ENCODE data around the gene GALNT11.
"Not testable (repeated sequence)": the region's sequence is repeated elsewhere in the genome, so short reads cannot be mapped to it uniquely, and the experiment has no call there.

Gene GALNT11

DNA sequence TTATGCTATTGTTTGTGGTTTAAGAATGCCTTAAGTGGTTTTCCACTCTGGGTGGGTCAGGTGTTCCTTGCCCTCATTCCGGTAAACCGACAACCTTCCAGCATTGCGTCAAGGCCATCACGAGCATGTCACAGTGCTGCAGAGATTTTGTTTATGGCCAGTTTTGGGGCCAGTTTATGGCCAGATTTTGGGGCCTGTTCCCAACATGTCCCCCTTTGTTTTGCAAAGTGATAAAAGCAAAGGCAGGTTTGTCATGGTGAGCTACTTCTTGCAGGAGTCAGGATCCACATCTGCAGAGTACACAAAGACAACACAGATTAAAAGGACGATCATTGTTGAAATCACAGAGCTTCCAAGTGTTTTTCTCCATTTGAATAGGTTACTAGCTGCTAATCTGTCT lies 12.9 kb downstream of the GALNT11 start:
- not testable (repeated sequence) for H2BK12ac ChIP-seq (ENCODE audit: low read length in 2 of 2); H2BK15ac ChIP-seq (ENCODE audit: low read depth, poor library complexity, severe bottlenecking); H2AK5ac ChIP-seq (ENCODE audit: low read length, severe bottlenecking); DNase-seq; H3K23ac ChIP-seq (ENCODE audit: low read length in 2 of 2); H4K8ac ChIP-seq (ENCODE audit: low read length); H3K4ac ChIP-seq (ENCODE audit: low read depth in 1 of 2, low read length in 2 of 2); H3K36me3 ChIP-seq (ENCODE audit: control insufficient read depth in 1 of 2, insufficient read depth in 2 of 2, low read depth in 1 of 2, low read length in 2 of 2); H3K4me2 ChIP-seq (ENCODE audit: low read length, poor library complexity, severe bottlenecking); H3K18ac ChIP-seq (ENCODE audit: low read depth in 1 of 2, low read length in 2 of 2); H3K9ac ChIP-seq (ENCODE audit: low read length); H3K14ac ChIP-seq (ENCODE audit: low read length in 2 of 2); H3K27ac ChIP-seq (ENCODE audit: low read length, poor library complexity, severe bottlenecking); H2BK5ac ChIP-seq (ENCODE audit: low read depth, low read length, poor library complexity, severe bottlenecking); H3K4me1 ChIP-seq (ENCODE audit: control insufficient read depth, insufficient read depth, low read depth, low read length); H3K4me3 ChIP-seq (ENCODE audit: insufficient read depth in 1 of 2, low read depth in 1 of 2, low read length in 2 of 2); H2BK120ac ChIP-seq (ENCODE audit: low read depth, low read length); H3K27me3 ChIP-seq (ENCODE audit: control insufficient read depth in 1 of 2, insufficient read depth in 1 of 2, low read length in 2 of 2); H2AFZ ChIP-seq (ENCODE audit: low read depth, low read length); H4K91ac ChIP-seq (ENCODE audit: low read length)
- H3K79me1 ChIP-seq (replicated peaks; ENCODE audit: low read length, poor library complexity, severe bottlenecking): peaks cover 26% of the 10 kb centered on the region
- 99% methylated on average over 5 of the region's 5 CpGs for WGBS
- H3K9me3 ChIP-seq (ENCODE audit: control insufficient read depth, low read length): peaks cover 15% of the 10 kb centered on the region

DNA sequence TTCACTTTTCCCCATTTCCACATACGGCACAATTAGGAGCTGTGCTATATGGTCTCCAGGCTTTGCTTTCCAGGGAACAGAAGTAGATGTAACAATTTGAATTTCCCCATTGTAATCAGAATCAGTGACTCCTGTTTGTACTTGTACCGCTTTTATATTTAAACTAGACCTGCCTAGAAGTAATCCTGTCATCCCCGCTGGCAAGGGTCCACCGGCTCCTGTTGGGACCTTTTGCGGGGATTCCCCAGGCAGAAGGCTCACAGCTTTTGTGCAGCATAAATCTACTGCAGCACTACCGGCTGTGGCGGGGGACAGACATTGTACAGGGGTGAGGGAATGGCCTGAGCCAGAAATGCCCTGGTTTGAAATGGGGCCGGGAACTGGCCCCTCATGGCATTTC lies 17.6 kb downstream of the GALNT11 start:
- H3K79me1 ChIP-seq (replicated peaks; ENCODE audit: low read length, poor library complexity, severe bottlenecking): peaks cover 16% of the 10 kb centered on the region
- not testable (repeated sequence) for H3K9me3 ChIP-seq (ENCODE audit: control insufficient read depth, low read length); H3K4ac ChIP-seq (ENCODE audit: low read depth in 1 of 2, low read length in 2 of 2); H2AFZ ChIP-seq (ENCODE audit: low read depth, low read length); H3K36me3 ChIP-seq (ENCODE audit: control insufficient read depth in 1 of 2, insufficient read depth in 2 of 2, low read depth in 1 of 2, low read length in 2 of 2); H3K18ac ChIP-seq (ENCODE audit: low read depth in 1 of 2, low read length in 2 of 2); H3K14ac ChIP-seq (ENCODE audit: low read length in 2 of 2); DNase-seq; H4K8ac ChIP-seq (ENCODE audit: low read length); H3K27me3 ChIP-seq (ENCODE audit: control insufficient read depth in 1 of 2, insufficient read depth in 1 of 2, low read length in 2 of 2); H2AK5ac ChIP-seq (ENCODE audit: low read length, severe bottlenecking); H3K23ac ChIP-seq (ENCODE audit: low read length in 2 of 2); H3K4me3 ChIP-seq (ENCODE audit: insufficient read depth in 1 of 2, low read depth in 1 of 2, low read length in 2 of 2); H2BK120ac ChIP-seq (ENCODE audit: low read depth, low read length); H3K4me1 ChIP-seq (ENCODE audit: control insufficient read depth, insufficient read depth, low read depth, low read length); H2BK5ac ChIP-seq (ENCODE audit: low read depth, low read length, poor library complexity, severe bottlenecking); H3K27ac ChIP-seq (ENCODE audit: low read length, poor library complexity, severe bottlenecking); H3K9ac ChIP-seq (ENCODE audit: low read length); H3K4me2 ChIP-seq (ENCODE audit: low read length, poor library complexity, severe bottlenecking); H2BK12ac ChIP-seq (ENCODE audit: low read length in 2 of 2); H4K91ac ChIP-seq (ENCODE audit: low read length)
- 96% methylated on average over 5 of the region's 8 CpGs for WGBS
- H2BK15ac ChIP-seq (ENCODE audit: low read depth, poor library complexity, severe bottlenecking): peak overlapping the region; percentile 28

DNA sequence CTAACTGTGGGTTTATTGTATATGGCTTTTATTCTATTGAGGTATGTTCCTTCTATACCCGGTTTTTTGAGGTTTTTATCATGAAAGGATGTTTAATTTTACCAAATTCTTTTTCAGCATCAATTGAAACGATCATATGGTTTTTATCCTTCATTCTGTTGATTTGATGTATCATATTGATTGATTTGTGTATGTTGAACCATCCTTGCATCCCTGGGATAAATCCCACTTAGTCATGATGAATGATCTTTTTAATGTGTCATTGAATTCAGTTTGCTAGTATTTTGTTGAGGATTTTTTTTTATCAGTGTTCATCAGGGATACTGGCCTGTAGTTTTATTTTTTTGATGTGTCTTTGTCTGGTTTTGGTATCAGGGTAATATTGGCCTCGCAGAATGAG lies 19.4 kb downstream of the GALNT11 start:
- not testable (repeated sequence) for H3K4me1 ChIP-seq (ENCODE audit: control insufficient read depth, insufficient read depth, low read depth, low read length); H2BK15ac ChIP-seq (ENCODE audit: low read depth, poor library complexity, severe bottlenecking); H3K14ac ChIP-seq (ENCODE audit: low read length in 2 of 2); H3K27me3 ChIP-seq (ENCODE audit: control insufficient read depth in 1 of 2, insufficient read depth in 1 of 2, low read length in 2 of 2); H3K18ac ChIP-seq (ENCODE audit: low read depth in 1 of 2, low read length in 2 of 2); H2BK5ac ChIP-seq (ENCODE audit: low read depth, low read length, poor library complexity, severe bottlenecking); H4K8ac ChIP-seq (ENCODE audit: low read length); H3K23ac ChIP-seq (ENCODE audit: low read length in 2 of 2); H2BK12ac ChIP-seq (ENCODE audit: low read length in 2 of 2); H3K9ac ChIP-seq (ENCODE audit: low read length); H2AK5ac ChIP-seq (ENCODE audit: low read length, severe bottlenecking); H2BK120ac ChIP-seq (ENCODE audit: low read depth, low read length); H3K9me3 ChIP-seq (ENCODE audit: control insufficient read depth, low read length); H3K36me3 ChIP-seq (ENCODE audit: control insufficient read depth in 1 of 2, insufficient read depth in 2 of 2, low read depth in 1 of 2, low read length in 2 of 2); H3K4ac ChIP-seq (ENCODE audit: low read depth in 1 of 2, low read length in 2 of 2); H3K4me3 ChIP-seq (ENCODE audit: insufficient read depth in 1 of 2, low read depth in 1 of 2, low read length in 2 of 2); H4K91ac ChIP-seq (ENCODE audit: low read length); H3K4me2 ChIP-seq (ENCODE audit: low read length, poor library complexity, severe bottlenecking); H3K27ac ChIP-seq (ENCODE audit: low read length, poor library complexity, severe bottlenecking); H2AFZ ChIP-seq (ENCODE audit: low read depth, low read length); DNase-seq
- WGBS: 97% methylated on average over 1 of the region's 3 CpGs
- peaks cover 17% of the 10 kb centered on the region for H3K79me1 ChIP-seq (replicated peaks; ENCODE audit: low read length, poor library complexity, severe bottlenecking)

DNA sequence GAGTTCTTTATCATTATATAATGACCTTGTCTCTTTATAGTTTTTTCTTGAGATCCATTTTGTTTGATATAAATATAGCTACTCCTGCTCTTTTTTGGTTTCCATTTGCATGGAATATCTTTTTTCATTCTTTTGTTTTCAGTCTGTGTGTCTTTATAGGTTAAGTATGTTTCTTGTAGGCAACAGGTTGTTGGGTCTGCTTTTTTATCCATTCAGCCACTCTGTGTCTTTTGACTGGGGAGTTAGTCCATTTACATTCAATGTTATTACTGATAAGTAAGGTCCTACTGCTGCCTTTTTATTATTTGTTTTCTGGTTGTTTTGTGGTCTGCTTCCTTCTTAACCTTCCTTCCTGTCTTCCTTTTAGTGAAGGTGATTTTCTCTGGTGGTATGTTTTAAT lies 21.1 kb downstream of the GALNT11 start:
- no peak overlapping the region for H2BK5ac ChIP-seq (ENCODE audit: low read depth, low read length, poor library complexity, severe bottlenecking)
- H4K91ac ChIP-seq (ENCODE audit: low read length): no peak overlapping the region
- H3K14ac ChIP-seq (ENCODE audit: low read length in 2 of 2): no peak overlapping the region
- H3K27ac ChIP-seq (ENCODE audit: low read length, poor library complexity, severe bottlenecking): no peak overlapping the region
- no peak overlapping the region for H2AFZ ChIP-seq (ENCODE audit: low read depth, low read length)
- no peak for DNase-seq
- peaks cover 4% of the 10 kb centered on the region for H3K4me1 ChIP-seq (ENCODE audit: control insufficient read depth, insufficient read depth, low read depth, low read length)
- H3K9ac ChIP-seq (ENCODE audit: low read length): no peak overlapping the region
- H2BK15ac ChIP-seq (ENCODE audit: low read depth, poor library complexity, severe bottlenecking): no peak overlapping the region
- no peak overlapping the region for H3K18ac ChIP-seq (ENCODE audit: low read depth in 1 of 2, low read length in 2 of 2)
- H2BK12ac ChIP-seq (ENCODE audit: low read length in 2 of 2): no peak overlapping the region
- no peaks in the 10 kb centered on the region for H3K27me3 ChIP-seq (ENCODE audit: control insufficient read depth in 1 of 2, insufficient read depth in 1 of 2, low read length in 2 of 2)
- H3K4ac ChIP-seq (ENCODE audit: low read depth in 1 of 2, low read length in 2 of 2): no peak overlapping the region
- H4K8ac ChIP-seq (ENCODE audit: low read length): no peak overlapping the region
- H3K36me3 ChIP-seq (ENCODE audit: control insufficient read depth in 1 of 2, insufficient read depth in 2 of 2, low read depth in 1 of 2, low read length in 2 of 2): no peaks in the 10 kb centered on the region
- H3K23ac ChIP-seq (ENCODE audit: low read length in 2 of 2): no peak overlapping the region
- no peak overlapping the region for H3K4me3 ChIP-seq (ENCODE audit: insufficient read depth in 1 of 2, low read depth in 1 of 2, low read length in 2 of 2)
- no peak overlapping the region for H3K4me2 ChIP-seq (ENCODE audit: low read length, poor library complexity, severe bottlenecking)
- H3K79me1 ChIP-seq (replicated peaks; ENCODE audit: low read length, poor library complexity, severe bottlenecking): peaks cover 20% of the 10 kb centered on the region
- H3K9me3 ChIP-seq (ENCODE audit: control insufficient read depth, low read length): no peaks in the 10 kb centered on the region
- H2BK120ac ChIP-seq (ENCODE audit: low read depth, low read length): no peak overlapping the region
- no peak overlapping the region for H2AK5ac ChIP-seq (ENCODE audit: low read length, severe bottlenecking)
